ENCODE data around the gene ADGRF3.
"Not testable (repeated sequence)": the region's sequence is repeated elsewhere in the genome, so short reads cannot be mapped to it uniquely, and the experiment has no call there.

ADGRF3 gene

DNA sequence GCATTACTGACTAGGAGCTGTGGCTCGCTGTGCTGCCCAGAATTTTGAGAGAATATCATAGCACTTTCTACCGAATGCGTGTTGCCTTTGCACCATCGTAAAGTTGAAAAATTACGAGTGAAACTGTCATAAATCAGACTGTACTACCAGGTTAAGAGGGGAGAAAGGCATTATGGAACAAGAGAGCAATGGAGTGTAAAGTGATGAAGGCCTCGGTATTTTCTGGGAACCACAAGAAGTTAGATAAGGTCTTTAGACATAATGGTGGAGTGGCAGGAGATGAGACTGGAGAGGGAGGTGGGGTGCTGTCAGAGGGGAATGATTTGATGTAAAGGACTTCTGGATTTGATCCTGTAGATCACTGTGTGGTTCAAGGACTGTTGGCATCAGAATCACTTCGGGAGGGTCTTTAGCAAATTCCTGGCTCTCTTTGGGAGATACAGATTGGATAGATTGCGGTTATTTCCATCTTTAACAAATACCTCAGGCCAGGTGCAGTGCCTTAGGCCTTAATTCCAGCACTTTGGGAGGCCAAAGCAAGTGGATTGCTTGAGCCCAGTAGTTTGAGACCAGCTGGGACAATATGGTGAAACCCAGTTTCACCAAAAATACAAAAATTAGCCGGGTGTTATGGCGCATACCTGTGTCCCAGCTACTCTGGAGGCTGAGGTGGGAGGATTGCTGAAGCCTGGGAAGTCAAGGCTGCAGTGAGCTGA, 4.9 kb upstream of the ADGRF3 start:
- DNase-seq (ENCODE audit: low read depth, low spot score) = no peak

- no peak for DNase-seq (ENCODE audit: low read depth, low spot score)
Measured at GRCh38 chr2:26349690-26350089, 3.1 kb upstream of the ADGRF3 start.

GRCh38 chr2:26347286-26347865, 787 bp upstream of the ADGRF3 start:
- no peak for DNase-seq (ENCODE audit: low read depth, low spot score)

GRCh38 chr2:26345545-26346453, 790 bp downstream of the ADGRF3 start, which contains the start of gene SELENOI:
SELENOI (plus strand) TSS chr2:26346143; CDS start chr2:26346233, 90 bp downstream.
- peak; percentile 99 for DNase-seq (ENCODE audit: low read depth, low spot score)

DNA sequence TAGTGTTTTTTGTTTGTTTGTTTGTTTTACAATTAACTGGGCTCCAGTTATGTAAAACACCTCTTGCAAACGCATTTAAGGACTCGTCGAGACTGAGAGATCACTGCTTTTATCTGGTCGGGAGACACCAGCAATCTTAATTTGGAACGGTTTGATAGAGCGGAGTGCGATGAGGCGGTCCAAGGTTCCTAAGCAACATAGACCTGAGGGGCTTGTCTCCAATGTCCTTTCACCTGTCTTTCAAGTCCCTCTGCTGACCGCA, 1.4 kb downstream of the ADGRF3 start:
- no peak for DNase-seq (ENCODE audit: low read depth, low spot score)

DNA sequence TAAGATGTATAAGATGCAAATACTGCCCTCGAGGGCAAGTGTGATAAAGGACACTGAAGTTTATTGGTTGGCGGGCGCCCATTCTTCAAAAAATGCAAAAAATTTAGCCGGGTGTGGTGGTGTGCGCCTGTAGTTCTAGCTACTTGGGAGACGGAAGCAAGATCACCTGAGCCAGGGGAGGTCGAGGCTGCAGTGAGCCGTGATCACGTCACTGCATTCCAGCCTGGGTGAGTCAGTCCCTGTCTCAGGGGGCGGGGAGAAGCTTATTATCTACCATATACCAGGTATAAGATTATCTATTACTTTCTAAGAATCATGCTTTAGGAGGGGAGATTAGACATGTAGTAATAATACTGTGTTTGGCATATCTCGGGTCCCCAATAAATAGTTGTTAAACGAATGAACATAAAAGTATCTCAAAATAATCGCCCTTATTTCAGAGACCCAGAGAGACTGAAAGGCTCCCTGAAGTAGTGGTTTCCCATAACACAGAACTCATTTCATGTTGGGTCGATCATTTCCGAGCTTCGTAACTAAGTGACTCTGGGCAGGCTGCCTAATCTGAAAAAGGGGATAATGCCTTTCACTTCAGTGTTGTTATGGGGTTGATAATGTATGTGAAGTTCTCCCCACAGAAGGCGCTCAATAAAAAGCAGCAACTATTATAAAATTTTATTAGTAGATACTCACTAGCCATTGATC, 1.9 kb downstream of the ADGRF3 start:
- no peak for DNase-seq (ENCODE audit: low read depth, low spot score)

DNA sequence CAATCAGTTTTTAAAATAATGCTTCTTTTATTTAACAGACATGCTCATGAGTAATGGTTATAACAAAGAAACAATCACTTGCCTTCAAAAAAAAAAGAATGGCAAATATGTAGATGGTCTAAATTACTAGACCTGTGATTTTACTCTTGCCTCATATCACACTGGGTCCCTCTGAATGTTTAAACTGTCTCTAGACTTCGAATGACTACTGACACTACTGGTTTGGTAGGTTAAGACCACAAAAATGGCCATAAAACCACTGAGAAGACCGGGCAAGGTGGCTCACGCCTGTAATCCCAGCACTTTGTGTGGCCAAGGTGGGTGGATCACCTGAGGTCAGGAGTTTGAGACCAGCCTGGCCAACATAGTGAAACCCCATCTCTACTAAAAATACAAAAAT, 5.8 kb downstream of the ADGRF3 start:
- DNase-seq (ENCODE audit: low read depth, low spot score) = no peak

DNA sequence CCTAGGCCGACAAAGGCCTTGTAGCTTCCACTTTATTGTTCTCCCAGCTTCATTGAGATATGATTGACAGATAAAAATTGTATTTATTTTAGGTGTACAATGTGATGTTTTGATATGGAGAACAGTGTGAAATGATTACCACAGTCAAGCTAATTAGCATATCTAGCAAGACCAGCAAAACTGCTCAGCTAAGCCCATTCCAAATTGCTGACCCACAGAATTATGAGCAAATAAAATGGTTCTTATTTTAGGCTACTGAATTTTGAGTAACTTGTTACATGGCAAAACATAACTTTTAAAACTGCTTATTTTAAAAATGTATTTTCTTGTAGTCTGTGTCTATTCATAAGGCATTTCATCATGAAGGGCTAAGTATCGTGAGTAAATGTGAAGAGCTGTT, 9.3 kb downstream of the ADGRF3 start:
- DNase-seq (ENCODE audit: low read depth, low spot score) = no peak

DNA sequence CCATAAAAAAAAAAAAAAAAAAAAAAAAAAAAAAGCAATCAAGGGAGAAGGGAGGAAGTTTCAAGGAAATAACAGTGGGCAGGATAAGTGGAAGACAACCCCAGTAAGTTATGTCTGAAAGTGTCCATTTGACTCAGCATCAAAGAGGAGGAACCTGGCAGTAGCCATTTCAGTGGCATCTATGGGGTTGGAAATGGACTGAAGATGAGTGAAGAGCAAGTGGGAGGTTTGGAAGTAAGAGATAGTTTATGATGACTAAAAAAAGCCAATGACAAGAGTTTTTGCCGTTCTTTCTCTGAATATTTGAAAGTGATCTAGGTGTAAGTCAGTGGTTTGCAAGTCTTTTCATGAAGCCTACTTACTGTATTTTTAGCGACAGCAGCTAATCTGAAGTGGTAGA, 9.9 kb downstream of the ADGRF3 start:
- DNase-seq (ENCODE audit: low read depth, low spot score) = no peak

DNA sequence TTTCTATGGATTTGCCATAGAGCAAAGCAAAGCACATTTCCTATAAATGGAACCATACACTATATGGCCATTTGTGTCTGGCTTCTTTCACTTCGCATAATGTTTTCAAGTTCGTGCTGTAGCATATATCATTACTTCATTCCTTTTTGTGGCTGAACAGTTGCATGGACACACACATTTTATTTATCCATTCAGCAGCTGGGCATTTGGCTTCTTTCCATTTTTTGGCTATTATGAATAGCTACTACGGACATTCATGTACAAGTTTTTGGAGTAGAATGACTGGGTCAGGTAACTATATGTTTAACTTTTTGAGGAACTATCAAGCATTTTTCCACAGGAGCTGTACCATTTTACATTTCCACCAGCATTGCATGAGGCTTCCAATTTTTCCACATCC, 11.4 kb downstream of the ADGRF3 start:
- no peak for DNase-seq (ENCODE audit: low read depth, low spot score)

DNA sequence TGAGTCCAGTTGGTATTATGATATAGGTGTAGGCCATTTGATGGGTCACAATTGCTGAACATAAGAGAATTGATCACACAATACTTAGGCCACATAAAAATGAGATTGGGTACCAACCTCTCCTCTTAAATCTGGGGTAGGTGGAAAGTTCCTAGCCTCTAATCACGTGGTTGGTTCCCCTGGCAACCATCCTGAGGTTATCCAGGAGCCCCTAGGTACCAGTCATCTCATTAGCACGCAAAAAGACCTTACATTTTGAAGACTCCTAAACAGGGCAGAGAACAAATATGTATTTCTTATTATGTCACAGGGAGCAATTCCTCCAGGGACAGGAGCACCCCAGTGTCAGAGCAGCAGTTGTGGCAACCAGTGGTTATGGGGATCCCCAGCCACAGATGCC, 13.3 kb downstream of the ADGRF3 start:
- DNase-seq (ENCODE audit: low read depth, low spot score) = no peak

DNA sequence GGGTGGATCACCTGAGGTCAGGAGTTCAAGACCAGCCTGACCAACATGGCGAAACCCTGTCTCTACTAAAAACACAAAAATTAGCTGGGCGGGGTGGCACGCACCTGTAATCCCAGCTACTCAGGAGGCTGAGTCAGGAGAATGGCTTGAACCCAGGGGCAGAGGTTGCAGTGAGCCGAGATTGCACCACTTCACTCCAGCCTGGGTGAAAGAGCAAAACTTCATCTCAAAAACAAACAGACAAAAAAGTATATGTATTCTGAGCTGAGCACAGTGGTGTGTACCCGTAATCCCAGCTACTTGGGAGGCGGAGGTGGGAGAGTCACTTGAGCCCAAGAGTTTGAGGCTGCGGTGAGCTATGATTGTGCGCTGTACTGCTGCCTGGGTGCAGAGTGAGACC, 15.3 kb downstream of the ADGRF3 start:
- not testable (repeated sequence) for DNase-seq (ENCODE audit: low read depth, low spot score)

DNA sequence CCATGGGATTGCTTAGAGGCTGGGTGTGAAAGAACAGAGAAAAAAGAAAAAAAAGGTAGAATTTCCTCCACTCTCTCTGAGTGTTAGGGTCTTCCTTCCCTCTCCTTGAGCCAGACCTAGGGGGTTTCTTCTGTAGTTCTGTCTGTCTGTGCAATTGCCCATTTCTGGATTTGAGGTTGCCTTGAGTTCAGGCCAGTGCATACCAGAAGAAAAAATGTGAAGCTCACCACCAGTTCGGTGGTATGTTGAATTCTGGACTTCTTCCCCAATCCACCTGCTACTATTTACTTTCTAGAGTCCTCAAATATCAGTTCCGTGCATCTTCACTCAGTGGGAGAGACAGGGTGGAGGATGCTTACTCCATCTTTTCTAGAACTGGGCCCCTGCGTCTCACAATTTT, 16.0 kb downstream of the ADGRF3 start:
- DNase-seq (ENCODE audit: low read depth, low spot score) = no peak

- peak; percentile 70 for DNase-seq (ENCODE audit: low read depth, low spot score)
Measured at GRCh38 chr2:26330114-26330549, 16.5 kb downstream of the ADGRF3 start.

DNA sequence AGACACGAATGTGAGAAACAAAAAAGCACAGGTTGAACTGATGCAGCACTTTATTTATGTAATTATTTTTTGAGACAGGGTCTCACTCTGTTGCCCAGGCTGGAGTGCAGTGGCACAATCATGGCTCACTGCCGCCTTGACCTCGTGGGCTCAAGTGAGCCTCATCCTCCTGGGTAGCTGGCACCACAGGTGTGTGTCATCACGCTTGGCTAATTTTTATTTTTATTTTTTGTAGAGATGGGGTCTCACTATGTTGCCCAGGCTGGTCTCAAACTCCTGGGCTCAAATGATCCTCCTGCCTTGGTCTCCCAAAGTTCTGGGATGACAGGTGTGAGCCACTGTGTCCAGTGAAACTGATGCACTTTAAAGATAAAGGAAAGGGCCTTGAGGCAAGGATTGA, 17.5 kb downstream of the ADGRF3 start:
- DNase-seq (ENCODE audit: low read depth, low spot score) = not testable (repeated sequence)

DNA sequence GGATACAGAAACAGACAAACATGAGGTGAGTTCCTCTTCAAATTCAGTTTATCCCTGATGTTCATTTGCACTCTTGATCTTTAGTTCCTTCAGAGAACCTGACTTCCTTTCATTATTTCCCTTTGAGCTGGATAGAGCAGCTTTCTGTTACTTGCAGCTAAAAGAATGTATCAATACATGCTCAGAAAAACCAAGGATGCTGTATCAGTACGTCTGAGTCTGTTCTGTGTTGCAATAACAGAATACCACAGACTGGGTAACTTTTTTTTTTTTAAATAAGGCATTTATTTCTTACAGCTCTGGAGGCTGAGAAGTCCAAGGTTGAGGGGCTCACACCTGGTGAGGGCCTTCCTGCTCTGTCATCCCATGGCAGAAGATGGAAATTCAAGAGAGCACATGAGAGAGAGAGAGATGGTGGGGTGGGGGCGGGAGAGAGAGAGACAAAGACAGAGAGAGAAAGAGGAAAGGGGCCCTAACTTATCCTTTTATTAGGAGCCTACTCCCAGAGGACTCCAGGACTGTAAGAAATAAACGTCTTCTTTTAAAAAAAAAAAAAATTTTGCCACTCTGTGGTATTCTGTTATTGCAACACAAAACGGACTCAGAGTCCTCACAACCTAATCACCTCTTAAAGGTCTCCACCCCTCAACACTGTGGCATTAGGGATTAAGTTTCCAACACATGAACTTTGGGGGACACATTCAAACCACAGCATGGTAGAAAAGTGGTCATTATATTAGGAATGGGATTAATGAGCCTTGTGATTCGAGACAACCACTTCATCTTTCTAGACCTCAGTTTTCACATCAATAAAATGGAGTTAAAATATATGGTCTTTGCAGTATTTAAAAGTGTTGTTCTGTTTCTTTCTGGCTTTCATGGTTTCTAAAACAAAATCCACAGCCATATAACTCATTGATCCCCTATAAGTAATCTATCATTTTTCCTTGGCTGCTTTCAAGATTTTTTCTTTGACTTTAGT, 19.0 kb downstream of the ADGRF3 start:
- DNase-seq (ENCODE audit: low read depth, low spot score) = no peak

DNA sequence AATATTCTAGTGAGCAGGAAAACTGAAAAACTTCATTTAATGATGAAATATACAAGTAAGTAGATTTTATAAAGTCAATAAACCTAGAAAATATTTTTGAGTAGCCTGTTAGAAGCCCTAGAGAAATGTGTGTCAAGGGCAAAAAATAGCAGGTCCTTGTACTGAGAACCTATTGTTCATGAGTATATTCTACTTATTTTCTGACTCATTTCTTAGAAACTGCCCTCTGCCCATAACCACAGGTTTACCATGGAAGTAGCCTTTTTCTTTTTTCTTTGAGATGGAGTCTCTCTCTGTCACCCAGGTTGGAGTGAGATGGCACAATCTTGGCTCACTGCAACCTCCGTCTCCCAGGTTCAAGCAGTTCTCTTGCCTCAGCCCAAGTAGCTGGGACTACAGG, 20.1 kb downstream of the ADGRF3 start:
- no peak for DNase-seq (ENCODE audit: low read depth, low spot score)

DNA sequence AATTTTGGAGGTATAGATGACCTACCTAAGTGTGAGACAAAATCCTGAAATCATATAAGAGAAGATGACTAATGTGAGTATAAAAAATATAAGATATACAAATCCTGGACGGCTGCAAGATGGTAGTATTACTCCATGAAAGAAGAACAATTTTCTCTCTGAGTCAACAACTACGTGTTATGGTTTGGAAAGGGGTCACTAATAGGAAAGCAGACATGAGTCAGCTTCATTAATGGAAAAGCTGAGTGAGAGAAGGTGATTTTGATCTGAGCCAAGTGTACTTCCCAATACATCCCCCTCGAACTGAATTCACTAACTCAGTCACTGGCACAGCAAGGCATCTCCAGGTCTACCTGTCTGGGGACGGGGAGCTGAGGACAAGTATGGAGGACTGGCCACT, 20.7 kb downstream of the ADGRF3 start:
- DNase-seq (ENCODE audit: low read depth, low spot score) = no peak

- DNase-seq (ENCODE audit: low read depth, low spot score) = no peak
Measured at GRCh38 chr2:26324903-26325302, 21.7 kb downstream of the ADGRF3 start.

DNA sequence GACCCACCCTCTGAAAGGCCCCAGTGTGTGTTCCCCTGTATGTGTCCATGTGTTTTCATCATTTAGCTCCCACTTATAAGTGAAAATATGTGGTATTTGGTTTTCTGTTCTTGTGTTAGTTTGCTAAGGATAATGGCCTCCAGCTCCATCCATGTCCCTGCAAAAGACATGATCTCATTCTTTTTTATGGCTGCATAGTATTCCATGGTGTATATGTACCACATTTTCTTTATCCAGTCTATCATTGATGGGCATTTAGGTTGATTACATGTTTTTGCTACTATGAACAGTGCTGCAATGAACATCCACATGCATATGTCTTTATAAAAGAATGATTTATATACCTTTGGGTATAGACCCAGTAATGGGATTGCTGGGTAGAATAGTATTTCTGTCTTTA, 22.1 kb downstream of the ADGRF3 start:
- DNase-seq (ENCODE audit: low read depth, low spot score) = not testable (repeated sequence)

DNA sequence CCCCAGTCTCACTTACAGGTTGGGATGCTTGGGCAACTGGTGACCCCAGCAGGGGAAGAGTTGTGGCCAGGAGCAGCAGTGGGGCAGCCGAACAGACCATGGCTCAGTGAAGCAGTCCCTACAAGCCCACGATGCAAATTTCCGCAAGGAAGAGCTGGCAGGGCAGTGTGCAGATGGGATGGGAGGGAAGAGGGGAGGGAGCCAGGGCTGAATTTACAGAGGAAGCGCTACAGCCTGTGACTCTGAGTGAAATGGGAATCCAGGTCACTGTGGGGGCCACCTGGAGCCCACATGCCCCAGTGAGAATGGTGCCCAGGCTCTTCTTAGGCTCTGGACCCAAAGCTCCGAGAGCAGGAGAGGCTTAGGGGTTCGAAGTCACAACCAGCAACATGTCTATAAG, 27.6 kb downstream of the ADGRF3 start:
- DNase-seq (ENCODE audit: low read depth, low spot score) = no peak
